ENCODE data around the gene PDHX.

- TF ChIP-seq, protein P1, sequence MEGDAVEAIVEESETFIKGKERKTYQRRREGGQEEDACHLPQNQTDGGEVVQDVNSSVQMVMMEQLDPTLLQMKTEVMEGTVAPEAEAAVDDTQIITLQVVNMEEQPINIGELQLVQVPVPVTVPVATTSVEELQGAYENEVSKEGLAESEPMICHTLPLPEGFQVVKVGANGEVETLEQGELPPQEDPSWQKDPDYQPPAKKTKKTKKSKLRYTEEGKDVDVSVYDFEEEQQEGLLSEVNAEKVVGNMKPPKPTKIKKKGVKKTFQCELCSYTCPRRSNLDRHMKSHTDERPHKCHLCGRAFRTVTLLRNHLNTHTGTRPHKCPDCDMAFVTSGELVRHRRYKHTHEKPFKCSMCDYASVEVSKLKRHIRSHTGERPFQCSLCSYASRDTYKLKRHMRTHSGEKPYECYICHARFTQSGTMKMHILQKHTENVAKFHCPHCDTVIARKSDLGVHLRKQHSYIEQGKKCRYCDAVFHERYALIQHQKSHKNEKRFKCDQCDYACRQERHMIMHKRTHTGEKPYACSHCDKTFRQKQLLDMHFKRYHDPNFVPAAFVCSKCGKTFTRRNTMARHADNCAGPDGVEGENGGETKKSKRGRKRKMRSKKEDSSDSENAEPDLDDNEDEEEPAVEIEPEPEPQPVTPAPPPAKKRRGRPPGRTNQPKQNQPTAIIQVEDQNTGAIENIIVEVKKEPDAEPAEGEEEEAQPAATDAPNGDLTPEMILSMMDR (conservative IDR thresholded peaks at IDR 0.05; ENCODE audit: low read depth, low read length), result no peak
- TF ChIP-seq EZH2 (IDR thresholded peaks at IDR 0.05; ENCODE audit: borderline replicate concordance, low read depth, low read length, poor library complexity, severe bottlenecking), result no peak
These were observed 78.4 kb downstream of the PDHX start for GRCh38 chr11:34994854-34995253.
